Medulla oblongata (tissue), 1 donor: ENCODE results near the gene AKR7A2.
"Not testable (repeated sequence)": the region's sequence is repeated elsewhere in the genome, so short reads cannot be mapped to it uniquely, and the experiment has no call there.

Source experiments
- DNase-seq: peaks from one replicate; pipeline ENCODE4 v3.0.0-alpha.2; 2015; ENCODE audit errors: extremely low spot score

Gene AKR7A2

GRCh38 chr1:19262744-19263143, 49.2 kb downstream of the AKR7A2 start:
- no peak for DNase-seq

- no peak for DNase-seq
Observed at GRCh38 chr1:19262047-19262446, 49.9 kb downstream of the AKR7A2 start.

GRCh38 chr1:19260211-19261138, 51.5 kb downstream of the AKR7A2 start:
- DNase-seq = no peak

- DNase-seq = no peak
Observed at GRCh38 chr1:19258353-19258752, 53.6 kb downstream of the AKR7A2 start.

- no peak for DNase-seq
Observed at GRCh38 chr1:19257178-19257914, 54.6 kb downstream of the AKR7A2 start.

- DNase-seq = not testable (repeated sequence)
Observed at GRCh38 chr1:19256301-19256700, 55.6 kb downstream of the AKR7A2 start.

- no peak for DNase-seq
Observed at GRCh38 chr1:19255288-19255687, 56.7 kb downstream of the AKR7A2 start.

- DNase-seq = peak; percentile 24
Observed at GRCh38 chr1:19254416-19254815, 57.5 kb downstream of the AKR7A2 start.
